Aorta (tissue), 5 donors: Measurements from ENCODE around the gene SPRR5. TPM values are rescaled to one million over a fixed set of nuclear protein-coding genes. Genes with fewer than 3 reads are reported as not detected.

Source experiments
- ATAC-seq: fragments of 200-7000 bp; cut with Tn5 transposase; one replicate; pipeline ENCODE4 v1.9.1; 2022; ENCODE audit warnings: moderate library complexity; ENCODE audit not compliant: low FRiP score
- DNase-seq, 2 donors: peaks; one replicate each; pipeline ENCODE4 v3.0.0-alpha.2; 2020
- H3K27ac ChIP-seq, 2 donors: one replicate each; pipeline ENCODE4 v1.5.1; 2013; ENCODE audit warnings: low read length in 2 of 2, mild to moderate bottlenecking in 2 of 2, moderate library complexity in 2 of 2, control low read depth in 1 of 2, inconsistent platforms in 1 of 2, low read depth in 1 of 2
- H3K27me3 ChIP-seq, 2 donors: one replicate each; pipeline ENCODE4 v1.6.1; 2013; ENCODE audit warnings: control low read depth in 1 of 2, low read length in 1 of 2, mild to moderate bottlenecking in 1 of 2, moderate library complexity in 1 of 2; ENCODE audit not compliant: insufficient read depth in 2 of 2, control insufficient read depth in 1 of 2
- H3K36me3 ChIP-seq, 2 donors: one replicate each; pipeline ENCODE4 v1.6.1; 2013; ENCODE audit warnings: control low read depth in 1 of 2, low read length in 1 of 2, mild to moderate bottlenecking in 1 of 2; ENCODE audit not compliant: insufficient read depth in 2 of 2, control insufficient read depth in 1 of 2
- H3K4me1 ChIP-seq, 2 donors: one replicate each; pipeline ENCODE4 v1.6.1; 2013; ENCODE audit warnings: low read length in 2 of 2, control low read depth in 1 of 2, mild to moderate bottlenecking in 1 of 2, moderate library complexity in 1 of 2; ENCODE audit not compliant: insufficient read depth in 2 of 2, control insufficient read depth in 1 of 2
- H3K4me3 ChIP-seq, 2 donors: one replicate each; pipeline ENCODE4 v1.5.1; 2013; ENCODE audit warnings: low read length in 2 of 2, control low read depth in 1 of 2, mild to moderate bottlenecking in 1 of 2
- H3K9me3 ChIP-seq: one replicate; pipeline ENCODE4 v1.6.1; 2013; ENCODE audit warnings: mild to moderate bottlenecking, low read length; ENCODE audit not compliant: control insufficient read depth
- WGBS, 2 donors: extraction: QIAGEN DNeasy Blood & Tissue Kit; methylation state at CpG; one replicate each; pipeline ENCODE4 v1.1.7; 2013; 5-methylcytosine and 5-hydroxymethylcytosine counted together
- intact Hi-C, 2 donors: fragments of 100-400 bp; cut with DNase I; formaldehyde crosslinking; loops; one replicate each; pipeline versions ENCODE4 v1.14.2 to v1.15.0; 2022
- polyA plus RNA-seq, 2 donors: library from polyadenylated mRNA; stranded (reverse); fragments of 200-250 nt; gene quantifications; one replicate each; pipeline ENCODE4 v1.2.3, GENCODE V29; 2013
- total RNA-seq, 2 donors: library from RNA; stranded (reverse); fragmentation: NEBNext Ultra II Directional; extraction: Animal tissue kit (Norgen Biotek cat#: 25700); gene quantifications; one replicate each; pipeline ENCODE4 v1.2.1, GENCODE V29; 2021
- donor health status: healthy with polysubstance abuse.
- donor health status: Bipolar disorder and iron deficiency.
- donor health status: DM: no; HTN: no; CAD: no.
- donor health status: DM: no; HTN: no; CAD: no.
- donor health status: DM: yes; HTN: yes; CAD: no.

The SPRR5 gene
- total and polyA plus RNA-seq, 4 donors: not detected

- Histone ChIP-seq H3K36me3 (no peaks in the 10 kb centered on the region), H3K4me3 (no peak within 1 kb of the TSS), H3K4me1 (no peaks in the 10 kb centered on the region), H3K9me3 (peaks cover 3% of the 10 kb centered on the region), H3K27me3 (no peaks in the 10 kb centered on the region), H3K27ac (no peak within 1 kb of the TSS)
- intact Hi-C loops: no loop called here
- no peak for DNase-seq
- WGBS, 2 donors: 49 to 57% methylated on average over 3 of the region's 3 CpGs
- no peak for ATAC-seq
Observed at GRCh38 chr1:152983743-152984142, 36.7 kb downstream of the SPRR5 start, which contains the start of gene SPRR1A. Gene SPRR1A (plus strand): TSS chr1:152984081. CDS start chr1:152985231, 1,150 bp downstream.

GRCh38 chr1:152986578-152986977, 39.6 kb downstream of the SPRR5 start:
- Histone ChIP-seq H3K4me1 (no peaks in the 10 kb centered on the region), H3K9me3 (peaks cover 3% of the 10 kb centered on the region), H3K36me3 (no peaks in the 10 kb centered on the region), H3K4me3 (no peak overlapping the region), H3K27me3 (no peaks in the 10 kb centered on the region), H3K27ac (no peak overlapping the region)
- 77 to 81% methylated on average over 2 of the region's 2 CpGs for WGBS, 2 donors
- DNase-seq (no peak), ATAC-seq (no peak)
- intact Hi-C loops: no loop called here

- no peak overlapping the region for H3K27ac ChIP-seq
- no peaks in the 10 kb centered on the region for H3K27me3 ChIP-seq
- H3K4me1 ChIP-seq: no peaks in the 10 kb centered on the region
- peaks cover 5% of the 10 kb centered on the region for H3K9me3 ChIP-seq
- H3K4me3 ChIP-seq: no peak overlapping the region
- DNase-seq: no peak
- 72% methylated on average over 6 of the region's 6 CpGs for WGBS, 2 donors
- no peaks in the 10 kb centered on the region for H3K36me3 ChIP-seq
- ATAC-seq: no peak
- intact Hi-C loops: no loop called here
Observed at GRCh38 chr1:152993186-152993585, 46.2 kb downstream of the SPRR5 start.

DNA sequence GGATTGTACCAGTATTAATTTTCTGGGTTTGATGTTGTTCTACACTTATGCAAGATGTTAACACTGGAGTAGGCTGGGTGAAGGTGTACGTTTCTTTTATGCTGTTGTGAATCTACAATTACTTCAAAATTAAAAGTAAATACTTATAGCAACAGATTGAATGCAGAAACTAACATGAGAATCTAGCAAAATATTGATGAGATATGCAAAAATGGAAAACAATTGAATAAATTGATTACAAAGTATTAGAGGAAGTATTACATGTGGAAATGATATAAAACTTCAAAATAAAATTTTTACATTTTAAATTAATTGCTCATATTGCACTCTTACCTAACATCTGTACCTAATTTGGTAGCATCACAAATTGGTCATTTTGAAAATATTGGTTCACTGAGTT, 48.8 kb downstream of the SPRR5 start:
- Histone ChIP-seq H3K27ac (no peak overlapping the region), H3K27me3 (no peaks in the 10 kb centered on the region), H3K36me3 (no peaks in the 10 kb centered on the region), H3K4me3 (no peak overlapping the region), H3K9me3 (peaks cover 5% of the 10 kb centered on the region), H3K4me1 (no peaks in the 10 kb centered on the region)
- DNase-seq: no peak
- no peak for ATAC-seq
- WGBS, 2 donors: 0 to 39% methylated on average over 1 of the region's 1 CpG
- intact Hi-C loops: no loop called here

GRCh38 chr1:152996633-152997400, 49.8 kb downstream of the SPRR5 start:
- 15 to 16% methylated on average over 5 of the region's 5 CpGs for WGBS, 2 donors
- ATAC-seq: no peak
- intact Hi-C loops: no loop called here

GRCh38 chr1:152997901-152998300, 50.9 kb downstream of the SPRR5 start:
- Histone ChIP-seq H3K4me3 (no peak overlapping the region), H3K27me3 (no peaks in the 10 kb centered on the region), H3K4me1 (no peaks in the 10 kb centered on the region), H3K36me3 (no peaks in the 10 kb centered on the region), H3K9me3 (peaks cover 5% of the 10 kb centered on the region), H3K27ac (no peak overlapping the region)
- no peak for ATAC-seq
- WGBS, 2 donors: 43 to 50% methylated on average over 7 of the region's 7 CpGs
- intact Hi-C loops: no loop called here
- DNase-seq: no peak

More at GRCh38 chr1:152996633-152997400, 49.8 kb downstream of the SPRR5 start:
- H3K4me1 ChIP-seq: no peaks in the 10 kb centered on the region
- H3K9me3 ChIP-seq: peaks cover 5% of the 10 kb centered on the region
- no peak overlapping the region for H3K4me3 ChIP-seq
- no peaks in the 10 kb centered on the region for H3K36me3 ChIP-seq
- no peak for DNase-seq
- H3K27me3 ChIP-seq: no peaks in the 10 kb centered on the region
- no peak overlapping the region for H3K27ac ChIP-seq

GRCh38 chr1:152998476-152998875, 51.5 kb downstream of the SPRR5 start:
- DNase-seq (no peak), ATAC-seq (no peak)
- intact Hi-C loops: no loop called here
- WGBS, 2 donors: 76 to 86% methylated on average over 4 of the region's 4 CpGs
- Histone ChIP-seq H3K9me3 (peaks cover 5% of the 10 kb centered on the region), H3K36me3 (no peaks in the 10 kb centered on the region), H3K4me1 (no peaks in the 10 kb centered on the region), H3K27me3 (no peaks in the 10 kb centered on the region), H3K27ac (no peak overlapping the region), H3K4me3 (no peak overlapping the region)
